NCI-H526 (cell line): Measurements from ENCODE around the gene ARHGEF4.
"Not testable (repeated sequence)": the region's sequence is repeated elsewhere in the genome, so short reads cannot be mapped to it uniquely, and the experiment has no call there.

Experiments used
- DNase-seq, 2 experiments: peaks; one replicate each; lab custom pipeline; 2025; lab: John Stamatoyannopoulos, UW

ARHGEF4 gene

GRCh38 chr2:131052741-131053263 is 216.1 kb downstream of the ARHGEF4 start:
- DNase-seq: no peak

GRCh38 chr2:131054488-131054887 is 217.8 kb downstream of the ARHGEF4 start:
- DNase-seq: no peak

DNA sequence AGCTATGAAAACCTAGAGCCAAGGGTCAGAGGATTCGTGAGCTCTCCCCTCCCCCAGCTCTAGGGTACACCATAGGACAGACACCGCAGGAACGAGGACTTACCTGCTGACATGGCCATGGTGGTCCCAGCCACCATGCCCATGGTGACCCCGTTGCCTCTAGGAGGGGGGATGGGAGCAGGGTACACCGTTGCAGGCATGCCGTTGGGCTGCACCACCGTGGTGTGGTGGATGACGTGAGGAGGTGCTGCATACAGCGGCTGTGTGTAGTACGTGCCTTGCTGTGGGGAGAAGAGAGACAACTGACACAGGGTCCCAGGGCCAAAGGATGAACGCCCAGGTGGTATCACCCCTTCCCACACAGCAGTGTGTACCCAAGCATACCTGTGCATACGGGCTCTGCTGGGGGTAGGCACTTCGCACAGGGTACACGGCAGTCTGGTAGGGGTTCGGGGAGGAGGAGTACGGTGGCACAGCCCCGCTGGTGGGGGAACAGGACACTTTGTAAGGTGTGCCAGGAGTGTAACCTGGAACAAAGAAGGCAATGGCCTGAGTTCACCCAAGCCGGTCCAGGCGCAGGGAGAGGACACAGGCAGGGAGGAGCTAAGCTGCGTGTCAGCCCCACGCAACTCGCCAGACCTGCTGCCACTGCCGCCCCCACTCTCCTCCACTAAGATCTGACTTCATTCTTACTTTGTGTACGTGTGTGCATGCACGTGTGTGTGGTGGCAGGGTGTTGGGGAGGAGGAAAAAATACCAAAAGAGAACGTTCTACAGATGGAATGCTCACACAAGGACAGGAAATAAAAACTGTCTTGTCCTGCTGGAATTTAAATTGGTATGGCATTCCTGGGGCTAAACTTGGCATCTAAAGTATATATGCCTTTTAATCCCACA is 218.7 kb downstream of the ARHGEF4 start:
- no peak for DNase-seq

DNA sequence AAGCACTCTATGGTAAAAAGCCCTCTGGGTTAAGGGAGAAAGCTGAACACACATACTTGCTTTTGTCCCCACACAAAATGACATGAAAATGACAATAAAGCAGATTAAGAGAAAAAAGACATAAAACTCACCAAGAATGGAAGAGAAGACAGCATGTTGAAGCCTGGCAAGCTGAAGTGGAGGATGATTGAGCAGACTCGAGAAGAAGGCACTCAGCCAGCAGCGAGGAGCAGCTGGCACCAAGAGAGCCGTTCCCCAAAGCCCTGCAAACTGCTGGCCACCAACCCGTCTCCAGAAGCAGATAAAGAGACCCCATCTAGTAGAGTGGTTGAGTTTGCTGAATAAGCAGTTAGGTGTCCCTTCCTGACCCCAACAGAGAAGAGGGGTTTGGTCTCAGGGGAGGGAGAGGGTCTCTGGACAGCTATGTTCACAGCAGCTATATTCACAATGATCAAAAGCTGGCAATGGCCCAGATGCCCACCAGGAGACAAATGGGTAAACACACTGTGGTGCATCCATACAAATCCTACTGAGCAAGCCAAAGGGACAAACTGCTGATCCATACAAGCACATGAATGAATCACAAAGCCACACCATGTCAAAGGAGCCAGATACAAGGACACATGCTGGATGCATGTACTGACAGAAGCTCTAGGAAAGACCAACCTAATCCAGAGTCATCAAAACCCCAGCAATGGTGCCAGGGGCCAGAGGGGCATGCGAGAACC is 219.7 kb downstream of the ARHGEF4 start:
- DNase-seq: no peak

DNA sequence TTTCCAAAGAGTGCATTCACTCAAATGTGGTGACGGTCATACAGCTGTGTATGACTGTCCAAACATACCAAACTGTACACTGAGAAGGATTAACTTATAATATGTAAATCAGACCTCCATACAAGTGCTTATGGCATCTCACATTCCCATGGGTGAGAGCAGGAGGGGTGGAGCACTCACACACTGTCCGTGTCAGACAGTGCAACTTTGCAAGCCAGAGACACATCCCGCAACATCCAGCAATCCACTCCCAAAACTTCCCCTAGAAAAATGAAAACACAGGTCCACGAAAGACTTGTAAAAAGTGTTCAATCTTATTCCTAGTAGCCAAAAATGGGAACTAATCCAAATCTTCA is 220.2 kb downstream of the ARHGEF4 start:
- no peak for DNase-seq

GRCh38 chr2:131058214-131058843 is 221.6 kb downstream of the ARHGEF4 start:
- DNase-seq: no peak

DNA sequence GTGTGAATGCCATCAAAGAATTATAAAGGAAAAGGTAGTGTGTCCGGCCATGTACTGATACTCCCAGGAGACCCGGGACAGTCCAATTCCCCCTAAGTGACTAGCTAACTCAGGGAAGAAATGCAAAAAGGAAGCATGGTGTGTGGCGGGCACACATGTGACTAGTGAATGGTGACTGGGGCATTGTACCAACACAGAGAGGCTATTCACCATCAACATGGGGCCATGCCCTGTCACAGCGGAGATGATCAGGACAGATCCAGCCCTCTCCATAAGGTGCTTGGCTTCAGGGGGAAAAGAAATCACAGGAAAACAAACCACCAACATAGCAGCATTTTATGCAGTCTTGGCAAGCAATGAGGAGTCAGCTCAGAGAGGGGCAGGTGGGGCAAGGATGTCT is 222.2 kb downstream of the ARHGEF4 start:
- no peak for DNase-seq

DNA sequence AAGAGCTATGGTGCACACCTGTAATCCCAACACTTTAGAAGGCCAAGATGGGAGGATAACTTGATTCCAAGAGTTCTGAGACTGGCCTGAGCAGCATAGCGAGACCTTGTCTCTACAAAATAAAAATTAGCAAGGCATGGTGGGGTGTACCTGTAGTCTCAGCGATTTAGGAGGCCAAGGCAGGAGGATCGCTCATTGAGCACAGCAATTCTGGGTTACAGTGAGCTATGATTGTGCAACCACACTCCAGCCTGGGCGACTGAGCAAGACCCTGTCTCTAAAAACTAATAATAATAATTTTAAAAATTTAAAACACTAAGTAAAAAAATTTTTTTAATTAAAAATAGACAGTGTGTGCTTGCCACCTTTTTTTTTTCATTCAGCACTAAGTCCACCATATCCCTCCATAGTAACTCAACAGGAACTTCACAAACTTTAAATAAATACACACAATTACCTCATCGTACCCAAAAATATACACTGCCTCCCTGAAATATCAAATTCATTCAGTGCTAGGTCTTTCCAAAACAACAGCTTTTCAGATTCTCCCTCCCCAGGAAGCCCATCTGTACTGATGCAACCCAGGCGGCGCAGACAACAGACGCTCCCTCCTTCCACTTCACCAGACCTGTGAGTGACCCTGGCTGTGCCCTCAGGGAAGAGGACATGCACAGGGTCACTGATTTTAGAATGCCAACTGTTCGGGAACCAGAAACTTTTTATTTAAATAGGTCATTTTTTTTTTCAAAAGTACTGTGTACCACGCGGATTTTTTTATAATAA is 227.0 kb downstream of the ARHGEF4 start:
- no peak for DNase-seq

DNA sequence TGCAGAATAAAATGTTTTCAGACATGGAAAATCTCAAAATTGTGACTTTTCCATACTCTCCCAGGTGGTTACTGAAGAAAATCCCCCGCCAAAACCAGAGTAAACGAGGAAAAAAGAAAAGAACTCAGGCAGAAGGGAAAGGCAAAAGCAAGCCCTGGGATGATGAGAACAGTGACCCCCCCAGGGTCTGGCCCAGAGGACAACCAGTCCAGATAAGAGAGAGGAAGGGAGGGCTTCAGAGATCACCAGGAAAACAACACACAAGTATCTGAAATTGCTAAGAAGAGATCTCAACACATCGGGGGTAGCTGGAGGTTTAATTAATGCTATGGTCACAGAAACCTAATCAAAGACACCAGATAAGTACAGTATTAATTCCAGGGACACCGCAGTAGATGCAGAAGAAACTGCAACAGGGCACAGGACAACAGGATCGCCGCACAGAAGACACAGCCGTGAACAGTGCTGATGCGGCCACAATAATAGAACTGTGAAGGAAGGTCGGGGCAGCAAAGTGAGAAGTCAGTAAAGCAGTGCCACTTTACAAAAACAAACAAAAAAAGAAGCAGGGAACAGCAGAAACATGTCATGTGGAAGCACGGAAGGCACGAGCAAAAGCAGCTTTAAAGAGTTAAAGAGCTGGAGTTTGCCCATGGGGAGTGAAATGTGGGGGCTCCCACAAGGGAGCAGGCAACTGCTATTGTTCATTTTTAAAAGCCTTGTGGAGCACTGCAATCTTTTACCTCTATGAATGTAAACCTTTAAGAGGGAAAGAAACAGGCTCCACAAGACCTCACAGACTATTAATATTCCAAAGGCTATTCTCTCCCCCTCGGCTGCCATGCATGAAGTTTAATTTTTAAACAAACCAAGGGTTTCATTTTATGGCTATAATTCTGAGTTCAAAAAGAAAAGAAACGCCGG is 228.1 kb downstream of the ARHGEF4 start:
- DNase-seq: no peak

- no peak for DNase-seq
Measured at GRCh38 chr2:131067465-131068125, 230.9 kb downstream of the ARHGEF4 start.

DNA sequence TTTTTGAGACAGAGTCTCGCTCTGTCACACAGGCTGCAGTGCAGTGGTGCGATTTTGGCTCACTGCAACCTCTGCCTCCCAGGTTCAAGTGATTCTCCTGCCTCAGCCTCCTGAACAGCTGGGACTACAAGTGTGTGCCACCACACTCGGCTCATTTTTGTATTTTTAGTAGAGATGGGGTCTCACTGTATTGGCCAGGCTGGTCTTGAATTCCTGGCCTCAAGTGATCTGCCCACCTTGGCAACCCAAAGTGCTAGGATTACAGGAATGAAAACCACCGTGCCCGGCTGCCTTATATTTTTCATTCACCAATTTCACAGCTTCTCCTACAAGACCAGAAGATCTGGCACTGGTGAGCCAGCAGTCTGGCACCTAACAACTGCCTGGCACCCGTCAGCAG is 231.5 kb downstream of the ARHGEF4 start:
- DNase-seq: not testable (repeated sequence)

- DNase-seq: not testable (repeated sequence)
Measured at GRCh38 chr2:131075578-131075977, 238.9 kb downstream of the ARHGEF4 start.

DNA sequence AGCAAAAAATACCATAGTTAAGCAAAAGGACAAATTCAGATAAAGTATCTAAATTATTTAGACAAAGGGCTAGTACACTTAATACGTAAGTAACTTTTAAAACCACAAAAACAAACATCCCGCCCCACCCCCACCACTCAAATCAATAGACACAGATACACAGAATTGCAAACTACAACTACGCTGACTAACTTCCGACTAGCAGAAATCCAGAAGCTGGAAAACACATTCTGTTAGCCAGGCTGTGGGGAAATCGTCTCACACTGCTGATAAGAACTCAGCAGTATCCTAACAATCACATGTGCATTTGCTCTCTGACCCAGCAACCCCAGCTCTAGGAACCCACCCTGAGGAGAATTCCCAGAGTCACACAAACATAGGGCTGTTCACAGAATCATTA is 240.0 kb downstream of the ARHGEF4 start:
- no peak for DNase-seq

- DNase-seq: no peak
Measured at GRCh38 chr2:131077182-131077846, 240.6 kb downstream of the ARHGEF4 start.

DNA sequence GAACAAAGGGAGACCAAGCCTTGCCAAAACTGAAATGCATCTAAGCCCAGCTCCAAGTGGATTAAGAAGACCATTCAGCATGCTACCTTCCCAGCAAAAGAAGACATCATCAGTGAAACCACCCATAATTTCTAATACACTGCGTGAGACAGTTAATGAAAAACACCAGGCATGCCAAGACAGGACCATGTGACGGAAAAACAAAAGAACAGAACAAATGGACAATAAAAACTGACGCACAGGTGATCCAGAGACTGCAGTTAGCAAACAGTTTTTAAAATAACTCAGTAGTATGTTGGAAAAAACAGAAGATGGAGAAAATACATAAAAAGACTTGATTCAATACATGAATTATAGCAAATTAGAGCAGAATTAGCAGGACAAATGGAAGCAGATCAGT is 241.3 kb downstream of the ARHGEF4 start:
- no peak for DNase-seq

- not testable (repeated sequence) for DNase-seq
Measured at GRCh38 chr2:131079931-131080330, 243.2 kb downstream of the ARHGEF4 start.

DNA sequence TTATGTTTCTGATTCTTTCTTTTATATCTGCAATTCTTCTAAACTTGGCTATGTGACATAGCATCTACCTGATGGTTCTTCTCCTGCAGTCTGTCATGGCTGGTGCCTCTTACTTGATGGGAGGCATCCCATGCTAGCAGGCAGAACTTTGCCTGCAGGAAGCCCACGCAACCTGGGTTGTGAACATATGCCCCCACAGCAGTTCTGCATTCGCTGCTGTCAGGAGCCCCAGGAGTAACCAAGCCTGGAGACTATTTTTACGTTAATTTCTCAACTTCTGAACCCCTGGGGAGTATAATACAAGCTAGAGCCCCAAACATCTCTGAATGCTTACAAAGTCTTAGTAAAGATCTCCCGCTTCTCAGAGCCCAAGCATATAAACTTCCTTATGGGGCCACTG is 244.5 kb downstream of the ARHGEF4 start:
- DNase-seq: no peak

- DNase-seq: no peak
Measured at GRCh38 chr2:131085646-131086045, 248.9 kb downstream of the ARHGEF4 start.

DNA sequence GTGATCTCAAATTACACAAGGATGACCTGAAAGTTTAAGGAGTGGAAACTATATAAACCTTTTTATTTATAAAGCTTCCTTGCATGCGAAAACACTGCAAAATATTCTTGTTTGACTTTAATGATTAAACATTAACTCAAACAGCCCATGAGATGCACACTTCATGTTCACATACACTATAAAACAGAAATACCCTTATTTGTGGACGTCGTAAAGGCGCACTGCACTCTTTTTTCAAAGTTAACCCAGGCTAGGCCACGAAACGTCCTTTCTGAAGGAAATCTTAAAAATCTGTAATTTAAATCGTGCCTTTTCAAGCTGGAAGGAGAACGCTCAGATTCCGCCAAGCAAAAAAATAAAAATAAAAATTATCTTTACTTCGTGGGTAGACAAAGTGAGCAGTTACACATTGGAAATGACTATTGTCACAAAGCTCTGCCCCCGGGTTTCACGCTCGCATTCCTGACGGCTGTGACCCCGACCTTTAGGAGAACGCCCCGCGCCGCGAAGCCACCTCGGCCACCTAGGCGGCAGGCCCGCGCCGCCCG is 255.8 kb downstream of the ARHGEF4 start:
- DNase-seq: no peak
